NCI-H510A (cell line): ENCODE measurements around the gene MCC.

Experiments used
- DNase-seq: peaks from one replicate; lab custom pipeline; 2025; lab: John Stamatoyannopoulos, UW

The MCC gene

DNA sequence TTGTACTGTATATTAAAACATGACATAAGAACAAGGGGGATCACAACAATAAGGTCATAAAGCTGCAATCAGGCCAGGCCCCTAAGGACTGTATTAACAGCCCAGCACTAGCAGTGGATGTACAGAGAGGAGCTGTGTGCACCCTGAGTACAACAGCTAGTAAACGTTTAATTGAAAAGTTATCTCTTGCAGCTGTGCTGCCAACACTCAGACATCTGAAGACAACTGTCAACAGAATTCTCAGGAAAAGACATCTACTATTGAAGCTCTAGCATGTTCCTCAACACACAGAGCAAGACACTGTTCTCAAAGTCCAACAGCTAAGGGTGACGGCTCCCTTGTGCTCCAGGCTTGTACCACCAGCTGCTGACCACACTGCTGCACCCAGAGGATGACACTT lies 312.1 kb downstream of the MCC start:
- DNase-seq, result no peak

GRCh38 chr5:113172231-113172826 lies 315.9 kb downstream of the MCC start:
- DNase-seq, result no peak

DNA sequence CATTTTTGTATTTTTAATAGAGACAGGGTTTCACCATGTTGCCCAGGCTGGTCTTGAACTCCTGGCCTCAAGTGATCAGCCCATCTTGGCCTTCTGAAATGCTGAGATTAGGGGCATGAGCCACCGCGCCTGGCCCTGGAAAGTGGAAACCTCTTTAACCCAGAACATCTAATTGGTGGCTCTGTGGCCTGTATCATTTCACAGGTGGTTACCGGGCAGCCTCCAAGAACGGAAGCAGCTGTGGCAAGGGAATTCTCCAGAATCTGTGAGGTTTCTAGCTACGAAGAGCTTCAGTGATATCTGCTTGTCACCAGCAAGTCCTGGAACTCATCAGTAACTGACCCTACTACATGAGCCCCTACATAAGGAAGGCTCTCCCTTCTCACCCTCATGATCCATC lies 316.7 kb downstream of the MCC start:
- DNase-seq, result no peak

DNA sequence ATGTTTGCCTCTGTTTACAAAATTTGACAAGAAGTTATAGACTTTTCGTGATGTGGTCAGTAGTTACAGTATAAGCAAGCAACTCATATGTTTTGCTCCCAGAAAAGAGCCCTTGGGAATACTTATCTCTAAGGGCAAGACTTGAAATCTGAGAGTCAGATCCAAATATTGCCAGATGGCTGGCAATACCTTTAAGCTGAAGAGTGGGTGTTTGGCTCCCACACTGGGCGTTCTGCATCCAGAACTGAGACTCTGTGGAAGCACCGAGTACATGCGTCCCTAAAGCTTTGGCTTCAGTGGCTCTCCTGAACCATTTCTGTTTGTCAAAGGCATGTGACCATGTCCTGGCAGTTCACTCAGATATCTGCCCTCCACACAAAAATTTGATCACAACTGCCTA lies 317.5 kb downstream of the MCC start:
- no peak for DNase-seq

DNA sequence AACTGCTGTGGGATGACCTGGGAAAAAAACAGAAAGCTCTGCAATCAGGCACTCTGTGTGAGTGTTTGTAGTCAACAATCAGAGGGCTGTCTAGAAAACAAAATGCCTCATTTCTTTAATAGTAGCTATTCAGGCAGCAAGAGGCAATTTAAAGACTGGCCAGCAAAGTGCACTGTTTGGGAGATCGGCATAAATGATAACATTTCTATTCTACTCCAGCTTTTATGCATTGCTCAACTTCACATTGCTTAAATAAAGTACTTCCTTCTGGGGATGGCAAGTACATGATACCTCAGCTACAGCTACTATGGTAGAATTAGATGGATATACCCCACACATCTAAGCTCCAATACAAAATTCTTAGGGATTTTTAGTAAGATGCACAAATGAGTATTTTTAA lies 318.5 kb downstream of the MCC start:
- DNase-seq, result no peak

- no peak for DNase-seq
Observed at GRCh38 chr5:113167985-113168384, 320.3 kb downstream of the MCC start.

- DNase-seq, result no peak
Observed at GRCh38 chr5:113166852-113167366, 321.3 kb downstream of the MCC start.

DNA sequence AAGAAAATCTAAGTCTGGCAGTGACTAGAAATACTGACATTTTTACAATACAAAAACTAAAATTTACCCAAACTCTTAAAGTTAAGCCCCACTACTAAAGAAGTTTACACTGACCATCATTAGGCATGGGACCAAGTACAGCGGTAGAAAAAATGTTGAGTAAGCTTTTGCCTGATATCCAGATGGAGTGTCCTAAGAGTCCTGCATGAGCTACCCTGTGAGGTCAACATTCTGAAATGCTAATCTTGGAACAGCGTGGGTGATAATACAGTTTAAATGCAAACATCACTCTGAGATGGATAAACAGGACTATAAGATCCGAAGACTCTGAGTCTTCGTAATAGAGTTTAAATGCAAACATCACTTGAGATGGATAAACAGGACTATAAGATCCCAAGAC lies 322.0 kb downstream of the MCC start:
- DNase-seq, result no peak

GRCh38 chr5:113164021-113164420 lies 324.2 kb downstream of the MCC start:
- DNase-seq, result no peak

- no peak for DNase-seq
Observed at GRCh38 chr5:113163328-113163727, 324.9 kb downstream of the MCC start.

GRCh38 chr5:113162770-113163169 lies 325.5 kb downstream of the MCC start:
- no peak for DNase-seq

- no peak for DNase-seq
Observed at GRCh38 chr5:113162208-113162607, 326.0 kb downstream of the MCC start.

- no peak for DNase-seq
Observed at GRCh38 chr5:113161806-113162205, 326.4 kb downstream of the MCC start.

- DNase-seq, result no peak
Observed at GRCh38 chr5:113157886-113158285, 330.4 kb downstream of the MCC start.

DNA sequence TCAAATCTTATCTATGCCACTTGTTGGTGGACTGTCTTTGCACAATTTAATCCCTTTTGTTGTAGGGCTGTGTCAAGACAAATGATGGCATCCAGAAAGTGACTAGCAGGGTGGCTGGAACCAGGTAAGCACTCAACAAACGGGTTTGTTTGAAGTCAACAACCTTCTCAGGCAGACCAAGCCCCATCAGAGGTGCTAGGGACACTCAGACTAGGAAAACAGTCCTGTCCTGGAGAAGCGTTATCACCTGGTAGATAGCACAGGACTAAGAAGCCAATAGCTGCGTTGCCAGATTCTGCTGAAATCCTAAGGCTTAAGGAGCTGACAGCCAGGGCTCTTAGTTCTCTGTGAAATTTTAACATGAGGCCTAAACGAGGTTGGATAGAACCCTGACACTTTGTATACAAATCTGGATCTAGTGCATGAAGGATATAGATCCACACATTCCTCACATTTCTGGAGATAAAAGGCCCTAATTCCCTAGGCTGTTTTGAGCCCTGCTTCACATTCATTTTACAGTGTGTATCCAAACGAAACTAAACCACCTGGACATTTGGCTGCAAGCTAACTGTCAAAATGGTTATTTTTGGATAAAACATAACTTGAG lies 331.9 kb downstream of the MCC start:
- DNase-seq, result no peak

- no peak for DNase-seq
Observed at GRCh38 chr5:113153512-113154097, 334.6 kb downstream of the MCC start.

DNA sequence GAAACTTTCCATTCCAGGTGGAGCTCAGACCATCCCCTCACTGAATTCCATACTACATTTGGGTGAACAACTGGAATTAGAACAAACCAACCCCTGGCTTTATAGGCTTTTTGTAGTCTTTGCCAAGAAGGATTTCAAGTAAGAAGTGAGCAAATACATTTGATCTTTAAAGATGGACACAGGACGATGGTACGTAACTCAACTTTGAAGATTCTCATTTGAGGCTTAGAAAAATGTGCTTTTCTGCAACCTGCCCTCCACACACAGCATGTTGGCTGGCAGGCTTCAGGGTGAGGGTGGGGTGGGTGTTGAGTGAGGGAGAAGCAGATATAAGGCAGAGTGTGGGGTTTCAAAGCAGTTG lies 335.9 kb downstream of the MCC start:
- DNase-seq, result no peak

- no peak for DNase-seq
Observed at GRCh38 chr5:113151641-113152379, 336.4 kb downstream of the MCC start.

DNA sequence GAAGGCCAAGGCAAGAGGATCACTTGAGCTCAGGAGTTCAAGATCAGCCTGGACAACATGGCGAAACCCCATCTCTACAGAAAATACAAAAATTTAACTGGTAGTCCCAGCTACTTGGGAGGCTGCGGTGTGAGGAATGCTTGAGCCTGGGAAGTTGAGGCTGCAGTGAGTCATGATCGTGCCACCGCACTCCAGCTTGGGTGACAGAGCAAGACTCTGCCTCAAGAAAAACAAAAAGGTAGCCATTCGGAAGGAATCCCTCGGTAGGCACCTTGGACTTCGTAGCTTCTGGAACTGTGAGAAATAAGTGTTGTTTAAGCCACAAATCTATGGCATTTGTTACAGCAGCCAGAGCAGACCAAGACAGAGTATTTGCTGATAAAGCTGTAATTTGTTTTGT lies 337.4 kb downstream of the MCC start:
- DNase-seq, result no peak

GRCh38 chr5:113150221-113150620 lies 338.0 kb downstream of the MCC start:
- DNase-seq, result no peak

DNA sequence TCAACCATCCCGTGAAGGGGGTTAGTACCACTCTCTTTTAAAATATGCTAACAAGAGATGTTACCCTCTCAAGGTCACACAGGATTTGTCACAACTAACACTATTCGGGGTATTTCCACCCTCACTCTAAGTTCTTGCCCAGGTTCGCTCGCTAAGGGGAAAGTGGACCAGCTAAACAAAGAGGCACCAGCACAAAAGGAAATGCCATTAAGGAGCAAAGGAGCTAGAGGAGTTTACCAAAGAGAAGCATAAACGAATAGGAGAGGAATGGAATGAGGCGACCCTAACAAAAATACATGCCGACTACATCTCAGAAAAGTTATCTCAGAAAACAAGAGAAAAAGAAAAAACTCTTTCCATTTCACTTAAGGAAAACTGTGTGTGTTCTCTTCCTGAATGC lies 340.7 kb downstream of the MCC start:
- DNase-seq, result no peak

GRCh38 chr5:113147101-113147508 lies 341.1 kb downstream of the MCC start:
- no peak for DNase-seq

DNA sequence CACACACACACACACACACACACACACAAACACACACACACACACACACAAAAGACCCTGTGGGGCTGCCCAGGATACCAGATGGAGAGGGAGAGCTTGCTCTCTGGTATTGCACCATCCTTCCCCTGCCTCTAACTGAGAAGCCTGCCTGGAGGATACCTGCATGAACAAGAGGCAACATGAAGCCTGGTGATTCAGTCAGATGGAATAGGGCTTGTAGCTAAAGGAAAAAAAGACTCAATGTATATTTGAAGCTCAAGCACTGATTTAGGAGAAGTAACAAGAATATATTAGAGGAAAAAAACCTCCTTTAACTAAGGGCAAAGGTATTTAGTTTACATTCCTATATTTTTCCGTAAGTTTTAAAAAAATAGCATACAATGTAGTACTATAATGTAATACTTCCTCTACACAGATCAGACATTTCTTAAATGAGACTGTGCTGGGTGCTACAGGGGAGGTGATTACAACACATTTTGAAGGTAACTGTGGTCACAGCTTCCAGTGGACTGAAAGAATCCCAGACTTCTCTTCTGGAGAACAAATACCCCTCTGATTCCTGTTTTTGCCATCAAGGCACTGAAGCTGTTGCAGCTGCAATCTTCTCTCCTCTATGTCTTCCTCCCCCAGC lies 342.4 kb downstream of the MCC start:
- DNase-seq, result no peak
